HG03108 (cell line): ENCODE measurements around the gene MMP21.
A peak's percentile ranks its signal among the peaks of the same experiment; 100 is the strongest.

Experiments
- ATAC-seq: cut with Tn5 transposase; IDR thresholded peaks from one replicate; pipeline ENCODE4 v1.9.1; 2021; ENCODE audit warnings: moderate library complexity; ENCODE audit not compliant: unreplicated experiment

Gene MMP21

GRCh38 chr10:125792342-125793300 is 17.0 kb upstream of the MMP21 start:
- ATAC-seq, result no peak

- ATAC-seq, result no peak
These were observed 12.8 kb upstream of the MMP21 start for GRCh38 chr10:125788156-125789034.

- ATAC-seq, result no peak
These were observed 10.2 kb upstream of the MMP21 start for GRCh38 chr10:125785791-125786190.

- peak; percentile 70 for ATAC-seq
These were observed 8.3 kb upstream of the MMP21 start for GRCh38 chr10:125783957-125784356.

GRCh38 chr10:125783408-125783807 is 7.8 kb upstream of the MMP21 start:
- no peak for ATAC-seq

- no peak for ATAC-seq
These were observed 7.0 kb upstream of the MMP21 start for GRCh38 chr10:125782616-125783015.

- no peak for ATAC-seq
These were observed 6.4 kb upstream of the MMP21 start for GRCh38 chr10:125782054-125782453.

- no peak for ATAC-seq
These were observed 5.8 kb upstream of the MMP21 start for GRCh38 chr10:125781374-125781773.

GRCh38 chr10:125779403-125780327 is 4.0 kb upstream of the MMP21 start:
- no peak for ATAC-seq

GRCh38 chr10:125778556-125778955 is 2.9 kb upstream of the MMP21 start:
- ATAC-seq, result no peak

GRCh38 chr10:125777806-125778205 is 2.2 kb upstream of the MMP21 start:
- ATAC-seq, result no peak

- ATAC-seq, result no peak
These were observed 935 bp downstream of the MMP21 start for GRCh38 chr10:125774581-125775191.

- ATAC-seq, result no peak
These were observed 1.7 kb downstream of the MMP21 start for GRCh38 chr10:125773687-125774543.

GRCh38 chr10:125772864-125773180 is 2.8 kb downstream of the MMP21 start:
- ATAC-seq, result no peak

GRCh38 chr10:125772112-125772863 is 3.3 kb downstream of the MMP21 start:
- ATAC-seq, result no peak

- ATAC-seq, result no peak
These were observed 4.8 kb downstream of the MMP21 start for GRCh38 chr10:125770844-125771243.

GRCh38 chr10:125769175-125769574 is 6.4 kb downstream of the MMP21 start:
- no peak for ATAC-seq

- no peak for ATAC-seq
These were observed 7.3 kb downstream of the MMP21 start for GRCh38 chr10:125768219-125768855.
